ENCODE results near the gene PIK3R5. TPM values are rescaled to one million over a fixed set of nuclear protein-coding genes. Genes with fewer than 3 reads are reported as not detected.

Gene PIK3R5
- total and polyA plus RNA-seq, 11 donors, result 1.4 to 21.6 (median 2.4) TPM

DNA sequence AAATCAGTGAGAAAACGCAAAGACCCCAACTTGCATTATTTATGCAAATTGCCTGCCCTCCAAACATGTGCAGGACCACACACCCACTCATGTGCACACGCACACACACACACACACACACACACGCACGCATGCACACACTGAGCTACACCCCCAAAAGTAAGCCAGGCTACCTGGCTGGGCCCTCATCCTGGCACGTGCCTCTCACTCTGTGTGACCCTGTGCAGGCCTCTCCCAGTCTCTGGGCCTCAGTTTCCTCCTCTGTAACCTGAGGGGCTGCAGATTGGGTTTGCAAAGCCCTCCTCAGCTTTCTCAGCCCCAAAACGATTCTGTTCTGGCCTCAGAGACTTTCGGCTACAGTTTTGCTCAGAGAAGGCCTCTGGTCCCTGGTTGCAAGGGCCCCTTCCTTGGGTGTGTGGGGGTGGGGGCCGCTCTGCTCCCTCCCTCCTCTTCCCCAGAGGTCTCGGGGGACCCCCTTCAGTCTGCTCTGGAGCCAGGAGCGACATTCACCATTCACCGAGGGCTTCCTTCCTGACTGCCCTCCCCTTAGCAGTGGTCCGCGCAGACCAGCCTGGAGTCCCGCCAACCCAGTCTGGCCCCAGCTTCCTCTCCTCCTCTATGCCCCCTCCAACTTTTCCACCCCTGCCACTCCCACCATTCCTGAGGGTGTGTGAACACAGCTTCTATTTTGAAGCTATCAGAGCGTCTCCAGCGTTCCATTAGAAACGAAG is 92.6 kb downstream of the PIK3R5 start:
- TF ChIP-seq, protein P1, sequence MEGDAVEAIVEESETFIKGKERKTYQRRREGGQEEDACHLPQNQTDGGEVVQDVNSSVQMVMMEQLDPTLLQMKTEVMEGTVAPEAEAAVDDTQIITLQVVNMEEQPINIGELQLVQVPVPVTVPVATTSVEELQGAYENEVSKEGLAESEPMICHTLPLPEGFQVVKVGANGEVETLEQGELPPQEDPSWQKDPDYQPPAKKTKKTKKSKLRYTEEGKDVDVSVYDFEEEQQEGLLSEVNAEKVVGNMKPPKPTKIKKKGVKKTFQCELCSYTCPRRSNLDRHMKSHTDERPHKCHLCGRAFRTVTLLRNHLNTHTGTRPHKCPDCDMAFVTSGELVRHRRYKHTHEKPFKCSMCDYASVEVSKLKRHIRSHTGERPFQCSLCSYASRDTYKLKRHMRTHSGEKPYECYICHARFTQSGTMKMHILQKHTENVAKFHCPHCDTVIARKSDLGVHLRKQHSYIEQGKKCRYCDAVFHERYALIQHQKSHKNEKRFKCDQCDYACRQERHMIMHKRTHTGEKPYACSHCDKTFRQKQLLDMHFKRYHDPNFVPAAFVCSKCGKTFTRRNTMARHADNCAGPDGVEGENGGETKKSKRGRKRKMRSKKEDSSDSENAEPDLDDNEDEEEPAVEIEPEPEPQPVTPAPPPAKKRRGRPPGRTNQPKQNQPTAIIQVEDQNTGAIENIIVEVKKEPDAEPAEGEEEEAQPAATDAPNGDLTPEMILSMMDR (IDR thresholded peaks at IDR 0.05), result no peak
- no peak for TF ChIP-seq POLR2A (IDR thresholded peaks at IDR 0.05)
- Histone ChIP-seq H3K27ac (no peak overlapping the region), H3K4me1 (peaks cover 0 to 35% (median 5%) of the 10 kb centered on the region in 12 donors), H3K27me3 (peaks cover 0 to 27% (median 0%) of the 10 kb centered on the region in 9 donors), H3K9me3 (no peaks in the 10 kb centered on the region), H3K4me3 (no peak overlapping the region), H3K36me3 (no peaks in the 10 kb centered on the region)
- peak in 2 of 4 donors; percentile 31 to 71 for ATAC-seq
- intact Hi-C loops (cut with DNase I), result no loop called here
- 40 to 51% (median 47%) methylated on average over 15 to 17 of the region's 17 CpGs for WGBS, 4 donors
- DNase-seq, result peak in 2 of 5 donors; percentile 29 to 44

- no peaks in the 10 kb centered on the region for H3K9me3 ChIP-seq
- no peak overlapping the region for H3K4me3 ChIP-seq
- no peak for DNase-seq
- WGBS, 4 donors, result 92 to 98% (median 93%) methylated on average over 7 of the region's 7 CpGs
- no peak for ATAC-seq
- H3K4me1 ChIP-seq, result peaks cover 0 to 41% (median 5%) of the 10 kb centered on the region in 12 donors
- TF ChIP-seq POLR2A (IDR thresholded peaks at IDR 0.05), result no peak
- TF ChIP-seq, protein P1 (IDR thresholded peaks at IDR 0.05), result no peak
- no peak overlapping the region for H3K27ac ChIP-seq
- intact Hi-C loops (cut with DNase I), result no loop called here
- H3K27me3 ChIP-seq, result peaks cover 0 to 27% (median 0%) of the 10 kb centered on the region in 9 donors
- no peaks in the 10 kb centered on the region for H3K36me3 ChIP-seq
Measured at GRCh38 chr17:8872036-8872704, 93.3 kb downstream of the PIK3R5 start.

- intact Hi-C loops (cut with DNase I), result no loop called here
- WGBS, 4 donors, result 88 to 91% (median 90%) methylated on average over 13 of the region's 13 CpGs
- ATAC-seq (no peak), DNase-seq (no peak)
- Histone ChIP-seq H3K27ac (no peak overlapping the region), H3K4me3 (no peak overlapping the region), H3K9me3 (no peaks in the 10 kb centered on the region), H3K36me3 (no peaks in the 10 kb centered on the region), H3K4me1 (peaks cover 0 to 51% (median 5%) of the 10 kb centered on the region in 12 donors), H3K27me3 (peaks cover 0 to 24% (median 0%) of the 10 kb centered on the region in 9 donors)
- no peak for TF ChIP-seq POLR2A (IDR thresholded peaks at IDR 0.05)
- TF ChIP-seq, protein P1 (IDR thresholded peaks at IDR 0.05), result no peak
Measured at GRCh38 chr17:8871081-8871581, 94.4 kb downstream of the PIK3R5 start.

- DNase-seq (no peak), ATAC-seq (no peak)
- Histone ChIP-seq H3K27me3 (peaks cover 0 to 18% (median 0%) of the 10 kb centered on the region in 9 donors), H3K4me3 (no peak overlapping the region), H3K9me3 (no peaks in the 10 kb centered on the region), H3K36me3 (no peaks in the 10 kb centered on the region), H3K27ac (no peak overlapping the region), H3K4me1 (peaks cover 0 to 51% (median 5%) of the 10 kb centered on the region in 12 donors)
- intact Hi-C loops (cut with DNase I), result no loop called here
- 87 to 93% (median 90%) methylated on average over 13 of the region's 13 CpGs for WGBS, 4 donors
- no peak for TF ChIP-seq POLR2A (IDR thresholded peaks at IDR 0.05)
- TF ChIP-seq, protein P1 (IDR thresholded peaks at IDR 0.05), result no peak
Measured at GRCh38 chr17:8870406-8871040, 95.0 kb downstream of the PIK3R5 start.

Measured in heart left ventricle (tissue), 16 donors.